GM20431 (cell line): ENCODE results near the gene HOXC13.

Source experiments
- in situ Hi-C: fragments of 300-500 bp; cut with MseI, MboI; formaldehyde crosslinking; loops from one replicate; pipeline ENCODE4 v1.15.0; 2020; ENCODE audit warnings: low sequenced_read_pairs; ENCODE audit not compliant: unreplicated experiment

The HOXC13 gene

GRCh38 chr12:53978477-53979356 is 40.1 kb downstream of the HOXC13 start:
- in situ Hi-C loops: no loop called here

GRCh38 chr12:53980104-53980801 is 41.6 kb downstream of the HOXC13 start:
- in situ Hi-C loops: no loop called here

- in situ Hi-C loops: no loop called here
These were observed 42.3 kb downstream of the HOXC13 start for GRCh38 chr12:53980802-53981496.

- in situ Hi-C loops: no loop called here
These were observed 43.3 kb downstream of the HOXC13 start for GRCh38 chr12:53981634-53982565.

- in situ Hi-C loops: no loop called here
These were observed 44.3 kb downstream of the HOXC13 start for GRCh38 chr12:53982648-53983567.

GRCh38 chr12:53983568-53983949 is 44.9 kb downstream of the HOXC13 start:
- in situ Hi-C loops: no loop called here

- in situ Hi-C loops: no loop called here
These were observed 45.4 kb downstream of the HOXC13 start for GRCh38 chr12:53983950-53984572.

GRCh38 chr12:53984901-53985691 is 46.5 kb downstream of the HOXC13 start, which contains the start of gene HOXC10:
Gene HOXC10 (plus strand): TSS chr12:53985146. CDS start chr12:53985260, 114 bp downstream.
- in situ Hi-C loops: no loop called here

GRCh38 chr12:53985692-53985993 is 47.0 kb downstream of the HOXC13 start:
- in situ Hi-C loops: no loop called here

GRCh38 chr12:53985994-53986685 is 47.5 kb downstream of the HOXC13 start:
- in situ Hi-C loops: no loop called here

- in situ Hi-C loops: no loop called here
These were observed 48.3 kb downstream of the HOXC13 start for GRCh38 chr12:53986686-53987483.

GRCh38 chr12:53987787-53988230 is 49.2 kb downstream of the HOXC13 start:
- in situ Hi-C loops: no loop called here

- in situ Hi-C loops: no loop called here
These were observed 50.1 kb downstream of the HOXC13 start for GRCh38 chr12:53988541-53989226.

GRCh38 chr12:53989227-53990113 is 50.8 kb downstream of the HOXC13 start:
- in situ Hi-C loops: loop anchor here (10.0 kb wide), 1 partner anchor 215 kb away; no protein-coding TSS in a partner anchor
